SK-MEL-5 (cell line): ENCODE results near the gene GCH1. TPM values are rescaled to one million over a fixed set of nuclear protein-coding genes. Genes with fewer than 3 reads are reported as not detected.
"Not testable (repeated sequence)": the region's sequence is repeated elsewhere in the genome, so short reads cannot be mapped to it uniquely, and the experiment has no call there.

Source experiments
- DNase-seq: peaks from one replicate; pipeline ENCODE4 v3.0.0-alpha.2; 2016; ENCODE audit warnings: low read depth, low spot score
- in situ Hi-C: cut with HindIII; loops from 2 replicates; pipeline ENCODE4 v1.10.0; 2016; ENCODE audit warnings: low sequenced_read_pairs, high pct_unique_total_duplicates, low pct_unique_long_range_greater_than_20kb
- total RNA-seq: library from RNA; depleted of rRNA; stranded (reverse); fragments of >200 nt; shearing (Covaris generic); gene quantifications from 2 replicates; pipeline ENCODE4 v1.2.3, GENCODE V29; 2014

The GCH1 gene
- total RNA-seq, 1 experiment from 2014 or later: 3.9 TPM

DNA sequence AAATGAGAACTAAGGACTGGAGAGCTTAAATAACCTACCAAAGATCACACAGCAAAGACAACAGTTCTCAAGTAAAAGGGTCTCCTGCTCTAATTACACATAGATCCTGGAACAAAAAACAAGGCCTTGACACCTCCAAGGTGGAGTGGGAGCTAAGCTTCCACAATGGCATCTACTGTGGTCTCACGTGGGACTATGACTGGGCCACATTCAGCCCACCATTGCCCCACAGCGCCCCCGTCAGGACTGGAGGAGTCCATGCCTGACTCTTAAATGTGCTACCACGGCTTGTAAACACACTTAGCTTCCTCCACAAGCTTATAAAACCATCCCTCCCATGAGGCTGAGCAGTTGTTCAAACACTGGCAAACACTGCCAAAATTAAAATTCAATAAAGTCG lies 88.5 kb downstream of the GCH1 start:
- peak; percentile 26 for DNase-seq
- in situ Hi-C loops: no loop called here

GRCh38 chr14:54813081-54813480 lies 89.5 kb downstream of the GCH1 start:
- DNase-seq: no peak
- in situ Hi-C loops: no loop called here

- in situ Hi-C loops: no loop called here
- DNase-seq: no peak
Observed at GRCh38 chr14:54812617-54813016, 90.0 kb downstream of the GCH1 start.

DNA sequence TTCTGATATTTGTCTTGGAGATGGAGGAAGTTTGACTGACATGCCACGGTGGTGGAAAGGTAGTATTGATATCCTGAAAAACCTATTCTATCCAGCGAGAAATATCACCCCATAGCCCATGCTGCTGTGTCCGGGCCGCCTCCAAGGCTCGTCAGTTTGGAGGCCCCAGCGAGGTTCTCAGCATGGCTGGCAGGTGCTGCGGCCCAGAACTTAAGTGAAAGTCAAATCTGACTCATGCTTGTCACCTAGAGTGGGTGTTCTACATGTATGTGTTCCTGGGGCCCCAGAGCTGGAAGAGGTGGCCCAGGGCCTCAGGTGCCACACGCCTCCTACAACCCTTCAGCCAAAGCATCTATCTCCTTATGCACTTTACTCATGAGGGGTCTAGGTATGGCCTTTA lies 92.9 kb downstream of the GCH1 start:
- DNase-seq: no peak
- in situ Hi-C loops: no loop called here

DNA sequence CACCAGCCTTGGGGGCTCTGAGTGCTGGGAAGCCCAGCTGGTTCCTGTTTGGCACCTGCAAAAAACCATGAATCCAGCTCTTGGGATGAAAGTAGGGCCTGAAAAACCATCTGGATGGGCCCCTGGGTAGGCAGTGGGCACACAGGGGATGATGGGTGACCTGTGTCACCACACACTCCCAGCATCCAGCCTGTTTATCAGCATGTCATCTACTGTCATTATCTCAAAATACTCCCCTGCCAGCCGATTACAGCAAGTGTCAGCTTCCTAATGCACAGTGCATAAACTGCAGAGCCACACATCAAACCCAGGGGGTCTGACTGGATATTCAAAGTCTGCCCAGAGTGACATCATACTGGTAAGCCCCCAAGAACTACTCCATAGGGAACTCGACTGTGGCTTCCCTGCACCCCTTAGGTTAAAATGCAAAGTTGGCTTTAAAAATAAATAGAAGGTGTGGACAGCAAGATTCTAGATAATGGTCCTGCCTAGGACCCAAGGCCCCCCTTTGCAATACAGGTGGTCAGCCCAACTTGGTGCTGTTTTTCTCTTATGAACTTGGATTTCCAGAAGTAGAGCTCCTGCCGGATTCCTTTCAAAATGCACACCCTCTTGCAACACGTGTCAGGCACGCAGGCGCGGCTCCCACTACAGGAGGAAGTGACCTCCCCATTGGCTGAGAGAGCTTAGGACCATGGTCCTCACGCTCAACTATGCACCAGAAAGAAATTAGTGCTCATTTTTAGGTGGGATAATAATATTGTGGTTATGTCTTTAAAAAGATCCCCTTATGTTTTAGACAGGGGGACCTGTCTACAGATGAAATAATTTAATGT lies 94.1 kb downstream of the GCH1 start:
- in situ Hi-C loops: no loop called here

DNA sequence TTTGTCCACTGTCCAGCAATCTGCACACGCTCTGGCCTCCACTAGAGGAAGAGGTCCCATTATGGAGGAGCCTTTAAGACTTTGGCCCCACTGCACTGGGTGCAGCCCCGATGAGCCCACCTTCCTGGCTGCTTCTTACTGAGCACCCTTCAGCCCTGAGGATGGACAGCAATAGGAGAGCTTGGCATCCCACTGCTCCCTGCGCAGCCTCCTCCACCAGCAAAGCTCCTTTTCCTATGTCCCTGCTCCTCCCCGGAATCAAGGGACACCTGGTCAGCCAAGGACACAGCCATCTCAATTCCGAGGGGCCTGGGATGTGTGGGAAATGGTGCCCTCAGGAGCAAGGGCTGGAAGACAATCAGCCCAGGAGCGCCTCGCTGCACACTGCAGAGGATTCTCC lies 94.7 kb downstream of the GCH1 start:
- DNase-seq: no peak
- in situ Hi-C loops: no loop called here

More for the DNA sequence above, 94.1 kb downstream of the GCH1 start:
- DNase-seq: no peak

DNA sequence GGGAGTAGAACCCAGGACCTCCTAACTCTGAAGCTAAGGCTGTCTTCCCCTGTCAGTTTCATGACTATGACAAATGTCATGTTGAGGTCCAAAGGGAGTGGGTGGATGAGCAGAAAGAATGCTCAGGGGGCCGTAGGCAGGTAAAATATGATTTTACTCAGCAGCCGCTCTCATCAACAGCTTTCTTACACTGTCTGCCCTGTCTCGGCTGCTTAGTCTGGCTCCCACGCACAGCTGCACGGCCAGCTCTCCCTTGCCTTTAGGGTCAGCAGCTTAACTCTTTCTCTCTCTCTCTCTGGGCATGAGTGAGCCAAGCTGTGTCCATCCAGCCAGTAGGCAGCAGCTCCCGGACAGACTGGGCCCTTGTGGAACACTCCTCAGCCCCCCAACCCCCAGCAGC lies 95.2 kb downstream of the GCH1 start:
- in situ Hi-C loops: no loop called here
- no peak for DNase-seq

DNA sequence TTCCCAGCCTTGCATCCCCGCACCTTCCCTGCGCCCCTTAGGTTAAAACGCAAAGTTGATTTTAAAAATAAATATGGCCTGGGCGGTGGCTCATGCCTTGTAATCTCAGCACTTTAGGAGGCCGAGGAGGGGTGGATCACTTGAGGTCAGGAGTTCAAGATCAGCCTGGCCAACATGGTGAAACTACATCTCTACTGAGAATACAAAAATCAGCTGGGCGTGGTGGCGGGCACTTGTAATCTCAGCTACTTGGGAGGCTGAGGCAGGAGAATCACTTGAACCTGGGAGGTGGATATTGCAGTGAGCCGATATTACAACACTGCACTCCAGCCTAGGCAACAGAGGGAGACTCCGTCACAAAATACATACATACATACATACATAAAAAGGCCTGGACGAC lies 96.0 kb downstream of the GCH1 start:
- no peak for DNase-seq
- in situ Hi-C loops: no loop called here

- peak; percentile 86 for DNase-seq
- in situ Hi-C loops: no loop called here
Observed at GRCh38 chr14:54805445-54806322, 96.9 kb downstream of the GCH1 start.

- in situ Hi-C loops: no loop called here
- no peak for DNase-seq
Observed at GRCh38 chr14:54805070-54805444, 97.6 kb downstream of the GCH1 start.

- in situ Hi-C loops: no loop called here
- DNase-seq: no peak
Observed at GRCh38 chr14:54804538-54805041, 98.0 kb downstream of the GCH1 start.

GRCh38 chr14:54803926-54804537 lies 98.6 kb downstream of the GCH1 start:
- DNase-seq: no peak
- in situ Hi-C loops: no loop called here

- DNase-seq: no peak
- in situ Hi-C loops: no loop called here
Observed at GRCh38 chr14:54803396-54803795, 99.2 kb downstream of the GCH1 start.

DNA sequence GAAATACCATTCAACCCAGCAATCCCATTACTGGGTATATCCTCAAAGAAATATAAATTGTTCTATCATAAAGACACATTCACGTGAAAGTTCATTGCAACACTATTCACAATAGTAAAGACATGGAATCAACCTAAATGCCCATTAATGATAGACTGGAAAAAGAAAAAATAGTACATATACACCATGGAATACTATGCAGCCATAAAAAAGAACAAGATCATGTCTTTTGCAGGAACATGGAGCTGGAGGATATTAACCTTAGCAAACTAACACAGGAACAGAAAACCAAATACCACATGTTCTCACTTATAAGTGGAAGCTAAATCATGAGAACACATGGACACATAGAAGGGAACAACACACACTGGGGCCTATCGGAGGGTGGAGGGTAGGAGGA lies 101.1 kb downstream of the GCH1 start:
- DNase-seq, in situ Hi-C loops: not testable (repeated sequence)

DNA sequence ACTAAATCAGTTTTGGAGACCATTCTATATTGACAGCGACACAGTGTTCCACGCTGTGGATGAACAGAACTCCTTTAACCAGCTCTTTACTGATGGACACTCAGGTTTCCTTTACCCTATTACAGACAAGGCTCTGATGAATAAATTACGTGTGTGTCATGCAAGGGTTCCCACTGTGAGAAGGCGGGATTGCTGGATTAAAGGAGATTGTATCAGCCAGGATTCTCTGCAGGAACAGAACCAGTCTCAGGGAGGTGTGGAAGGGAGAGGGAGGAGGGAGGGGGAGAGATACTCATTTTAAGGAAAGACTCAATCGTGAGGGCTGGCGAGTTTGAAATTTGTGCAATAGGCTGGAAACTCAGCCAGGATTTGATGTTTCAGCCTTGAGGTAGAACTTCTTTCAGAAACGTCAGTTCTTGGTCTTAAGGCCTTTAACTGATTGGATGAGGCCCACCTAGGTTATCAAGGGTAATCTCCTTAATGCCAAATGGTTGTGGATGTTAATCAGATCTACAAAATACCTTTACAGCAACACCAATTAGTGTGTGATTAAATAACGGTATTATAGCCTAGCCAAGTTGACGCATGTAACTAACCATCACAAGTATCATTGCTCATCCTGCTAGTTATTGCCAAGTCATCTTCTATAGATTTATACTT lies 104.0 kb downstream of the GCH1 start:
- in situ Hi-C loops: no loop called here
- no peak for DNase-seq

DNA sequence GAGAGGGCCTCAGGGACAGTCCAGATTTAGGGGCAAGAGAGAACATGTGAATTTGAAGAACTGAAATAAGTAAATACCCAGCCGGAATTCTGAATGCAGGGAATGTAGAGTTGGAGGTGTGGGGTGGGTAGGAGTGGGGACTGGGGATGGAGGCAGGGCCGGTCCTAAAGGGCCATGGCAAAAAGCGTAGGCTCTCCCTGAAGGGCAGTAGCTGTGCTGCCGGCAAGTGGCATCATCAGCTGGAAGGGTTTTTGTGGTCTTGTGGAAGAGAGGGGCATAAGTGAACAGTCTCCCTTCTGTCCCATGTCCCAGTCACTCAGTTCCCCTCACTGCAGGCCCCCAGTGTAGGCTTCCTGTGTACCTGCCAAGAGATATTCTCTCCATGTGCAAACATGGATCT lies 104.6 kb downstream of the GCH1 start:
- no peak for DNase-seq
- in situ Hi-C loops: no loop called here

DNA sequence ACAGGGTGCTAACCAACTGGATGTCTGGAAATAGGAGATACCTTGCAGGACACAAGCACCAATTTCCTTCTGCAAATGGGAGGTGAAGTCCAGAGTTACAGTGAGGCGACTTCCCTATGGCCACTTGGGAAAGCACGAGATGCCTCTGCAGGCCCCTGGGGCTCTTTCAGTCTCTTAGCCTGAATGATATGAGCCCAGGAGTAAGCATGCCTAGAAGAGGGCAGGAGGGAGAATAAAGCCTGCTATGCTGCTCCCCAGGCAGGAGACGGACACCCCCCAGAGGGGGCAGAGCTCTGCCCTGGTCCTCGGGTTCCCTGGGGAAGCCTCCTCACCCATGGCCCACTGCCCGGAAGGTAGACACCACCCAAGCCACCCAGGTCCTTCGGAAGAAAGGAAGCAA lies 105.1 kb downstream of the GCH1 start:
- no peak for DNase-seq
- in situ Hi-C loops: no loop called here

GRCh38 chr14:54796961-54797360 lies 105.7 kb downstream of the GCH1 start:
- in situ Hi-C loops: no loop called here
- no peak for DNase-seq
